Heart right ventricle (tissue), 16 donors: ENCODE data around the gene HERC6. TPM values are rescaled to one million over a fixed set of nuclear protein-coding genes. Genes with fewer than 3 reads are reported as not detected.
"Not testable (repeated sequence)": the region's sequence is repeated elsewhere in the genome, so short reads cannot be mapped to it uniquely, and the experiment has no call there.

Source experiments
- ATAC-seq, 8 donors: fragments of 200-7000 bp; cut with Tn5 transposase; one replicate each; pipeline ENCODE4 v1.9.1; 2020; ENCODE audit warnings: mild to moderate bottlenecking in 8 of 8, moderate library complexity in 8 of 8, moderate number of reproducible peaks in 1 of 8
- DNase-seq, 2 donors: peaks; one replicate each; pipeline ENCODE4 v3.0.0-alpha.2; 2020
- H3K27ac ChIP-seq, 10 donors: fragments of 200-600 bp; sonication (generic) in 2 of 10; one replicate each; pipeline versions ENCODE4 v1.5.0 to v1.8.0; 2020 to 2022; ENCODE audit warnings: mild to moderate bottlenecking in 3 of 10
- H3K27me3 ChIP-seq, 7 donors: fragments of 200-600 bp; one replicate each; pipeline ENCODE4 v1.8.0; 2021 to 2022; ENCODE audit warnings: mild to moderate bottlenecking in 2 of 7
- H3K36me3 ChIP-seq, 9 donors: fragments of 200-600 bp; sonication (generic) in 1 of 9; one replicate each; pipeline versions ENCODE4 v1.5.0 to v1.8.0; 2020 to 2022; ENCODE audit warnings: mild to moderate bottlenecking in 2 of 9
- H3K4me1 ChIP-seq, 9 donors: fragments of 200-600 bp; sonication (generic) in 1 of 9; one replicate each; pipeline versions ENCODE4 v1.5.0 to v1.8.0; 2020 to 2022; ENCODE audit warnings: mild to moderate bottlenecking in 4 of 9
- H3K4me3 ChIP-seq, 10 donors: fragments of 200-600 bp; sonication (generic) in 2 of 10; one replicate each; pipeline versions ENCODE4 v1.5.0 to v1.8.0; 2020 to 2022; ENCODE audit warnings: mild to moderate bottlenecking in 7 of 10, moderate library complexity in 2 of 10
- H3K9me3 ChIP-seq, 11 donors: fragments of 200-600 bp in 10 of 11; sonication (generic) in 2 of 11; one replicate each; pipeline versions ENCODE4 v1.5.0 to v1.8.0; 2013 to 2022; ENCODE audit warnings: mild to moderate bottlenecking in 2 of 11, control low read depth in 1 of 11, moderate library complexity in 1 of 11
- CTCF ChIP-seq, 9 donors: fragments of 200-600 bp; sonication (generic) in 2 of 9; IDR thresholded peaks; one replicate each; pipeline versions ENCODE4 v1.5.0 to v1.8.0; 2021 to 2022; ENCODE audit warnings: antibody characterized with exemption in 9 of 9, mild to moderate bottlenecking in 5 of 9, moderate library complexity in 1 of 9
- WGBS, 2 donors: extraction: QIAGEN DNeasy Blood & Tissue Kit; methylation state at CpG; one replicate each; pipeline ENCODE4 v1.1.7; 2013; ENCODE audit warnings: inconsistent platforms in 1 of 2; 5-methylcytosine and 5-hydroxymethylcytosine counted together
- intact Hi-C, 10 donors: fragments of 100-400 bp; cut with DNase I; formaldehyde crosslinking; loops; one replicate each; pipeline versions ENCODE4 v1.11.1 to v1.14.2; 2022
- polyA plus RNA-seq, 2 donors: library from polyadenylated mRNA; stranded (reverse); fragments of 200-250 nt; gene quantifications; one replicate each; pipeline ENCODE4 v1.2.3, GENCODE V29; 2013
- total RNA-seq, 10 donors: library from RNA; stranded (reverse); fragmentation: NEBNext Ultra II Directional in 3 of 10; extraction: Animal tissue kit (Norgen Biotek cat#: 25700) in 3 of 10; gene quantifications; one replicate each; pipeline versions ENCODE4 v1.2.1 to v1.2.4, GENCODE V29; 2021 to 2023
- donor health status: Arrhythmogenic right ventricular cardiomyopathy.
- donor health status: ischemic (EF 13 %, LVEDD 7.1; RV severe dilation, severe dysfunction).
- donor health status: healthy with polysubstance abuse.
- donor health status: DM: no; HTN: yes; CAD: no.
- donor health status: DM: no; HTN: no; CAD: no.
- donor health status: ischemic (EF 25% LVEDD 6.9; RV normal size, moderate dysfunction).
- donor health status: ischemic (EF 25% LVEDD 5.7; RV mildly dilated, moderate dysfunction).
- donor health status: healthy.
- donor health status: DM: yes; HTN: yes; CAD: no.
- donor health status: Ischemic cardiomyopathy.
- donor health status: ischemic (EF 35%, LVEDD 5.7; RV mildly dilated, moderate dysfunction).
- donor health status: nonischemic (EF 11% LVEDD 7.7; RV severe dilation, severe dysfunction).
- donor health status: DM: yes; HTN: yes; CAD: no.
- donor health status: PGD.
- donor health status: ischemic (EF 29% LVEDD 5.4; RV normal size, mild dysfunction).
- donor health status: nonischemic (EF 23%, LVEDD 6.1; RV moderate dilation, normal function).

Gene HERC6
- total and polyA plus RNA-seq, 12 donors, result 1.8 to 20.0 (median 14.6) TPM

GRCh38 chr4:88360256-88360655 is 18.4 kb upstream of the HERC6 start:
- Histone ChIP-seq H3K4me3 (no peak overlapping the region), H3K4me1 (no peaks in the 10 kb centered on the region), H3K36me3 (no peaks in the 10 kb centered on the region), H3K27me3 (no peaks in the 10 kb centered on the region), H3K27ac (no peak overlapping the region), H3K9me3 (peaks cover 0 to 21% (median 0%) of the 10 kb centered on the region in 11 donors)
- 87 to 92% methylated on average over 6 of the region's 7 CpGs for WGBS, 2 donors
- ATAC-seq (no peak), DNase-seq (no peak)
- no peak for TF ChIP-seq CTCF (IDR thresholded peaks at IDR 0.05)
- intact Hi-C loops, result loop anchor here in 3 of 10 donors (10.0 kb wide), 4 partner anchors 75 to 155 kb away; partner anchors contain the start of gene PPM1K (in 1 of the 3)

GRCh38 chr4:88360791-88361190 is 17.9 kb upstream of the HERC6 start:
- intact Hi-C loops, result loop anchor here in 3 of 10 donors (10.0 kb wide), 4 partner anchors 76 to 154 kb away; partner anchors contain the start of gene PPM1K (in 1 of the 3)
- H3K36me3 ChIP-seq, result no peaks in the 10 kb centered on the region
- no peak for ATAC-seq
- 95 to 96% methylated on average over 16 of the region's 16 CpGs for WGBS, 2 donors
- H3K4me3 ChIP-seq, result no peak overlapping the region
- no peak for TF ChIP-seq CTCF (IDR thresholded peaks at IDR 0.05)
- H3K9me3 ChIP-seq, result peaks cover 0 to 18% (median 0%) of the 10 kb centered on the region in 11 donors
- H3K4me1 ChIP-seq, result no peaks in the 10 kb centered on the region
- DNase-seq, result no peak
- no peak overlapping the region for H3K27ac ChIP-seq
- no peaks in the 10 kb centered on the region for H3K27me3 ChIP-seq

GRCh38 chr4:88361217-88361773 is 17.4 kb upstream of the HERC6 start:
- not testable (repeated sequence) for DNase-seq, H3K4me1 ChIP-seq, H3K27me3 ChIP-seq, H3K4me3 ChIP-seq, H3K27ac ChIP-seq, H3K36me3 ChIP-seq, ATAC-seq
- intact Hi-C loops, result loop anchor here in 3 of 10 donors (10.0 kb wide), 4 partner anchors 76 to 154 kb away; partner anchors contain the start of gene PPM1K (in 1 of the 3)
- 94 to 95% methylated on average over 18 of the region's 18 CpGs for WGBS, 2 donors
- H3K9me3 ChIP-seq, result peaks cover 0 to 18% (median 0%) of the 10 kb centered on the region in 11 donors

- Histone ChIP-seq H3K4me1 (peaks cover 0 to 6% (median 0%) of the 10 kb centered on the region in 9 donors), H3K9me3 (peaks cover 0 to 16% (median 0%) of the 10 kb centered on the region in 11 donors), H3K36me3 (no peaks in the 10 kb centered on the region), H3K27ac (no peak overlapping the region), H3K27me3 (no peaks in the 10 kb centered on the region), H3K4me3 (no peak overlapping the region)
- DNase-seq (no peak), ATAC-seq (no peak)
- 80 to 84% methylated on average over 2 of the region's 2 CpGs for WGBS, 2 donors
- TF ChIP-seq CTCF (IDR thresholded peaks at IDR 0.05), result no peak
- intact Hi-C loops, result loop anchor here in 6 of 10 donors (5.0 to 10.0 kb wide), 6 partner anchors 82 to 151 kb away; partner anchors contain the start of gene PPM1K (in 1 of the 6)
These were observed 12.2 kb upstream of the HERC6 start for GRCh38 chr4:88366460-88366859.

- intact Hi-C loops, result loop anchor here in 6 of 10 donors (5.0 to 10.0 kb wide), 6 partner anchors 83 to 149 kb away; partner anchors contain the start of gene PPM1K (in 1 of the 6)
- Histone ChIP-seq H3K36me3 (no peaks in the 10 kb centered on the region), H3K27ac (no peak overlapping the region), H3K4me1 (peaks cover 0 to 6% (median 0%) of the 10 kb centered on the region in 9 donors), H3K9me3 (peaks cover 0 to 16% (median 0%) of the 10 kb centered on the region in 11 donors), H3K4me3 (no peak overlapping the region), H3K27me3 (no peaks in the 10 kb centered on the region)
- TF ChIP-seq CTCF (IDR thresholded peaks at IDR 0.05), result no peak
- DNase-seq (no peak), ATAC-seq (no peak)
- 91 to 94% methylated on average over 5 of the region's 5 CpGs for WGBS, 2 donors
These were observed 10.8 kb upstream of the HERC6 start for GRCh38 chr4:88367826-88368225.
